GM12874 (cell line): ENCODE results near the gene APOBEC3B.
"Not testable (repeated sequence)": the region's sequence is repeated elsewhere in the genome, so short reads cannot be mapped to it uniquely, and the experiment has no call there.

Source experiments
- CTCF ChIP-seq: IDR thresholded peaks from 2 replicates; pipeline ENCODE4 v1.5.1; 2011; ENCODE audit warnings: low read depth, mild to moderate bottlenecking, control low read depth, low read length, moderate library complexity; ENCODE audit not compliant: insufficient read depth

APOBEC3B gene

GRCh38 chr22:39026509-39027150, 44.5 kb downstream of the APOBEC3B start:
- no peak for TF ChIP-seq CTCF

DNA sequence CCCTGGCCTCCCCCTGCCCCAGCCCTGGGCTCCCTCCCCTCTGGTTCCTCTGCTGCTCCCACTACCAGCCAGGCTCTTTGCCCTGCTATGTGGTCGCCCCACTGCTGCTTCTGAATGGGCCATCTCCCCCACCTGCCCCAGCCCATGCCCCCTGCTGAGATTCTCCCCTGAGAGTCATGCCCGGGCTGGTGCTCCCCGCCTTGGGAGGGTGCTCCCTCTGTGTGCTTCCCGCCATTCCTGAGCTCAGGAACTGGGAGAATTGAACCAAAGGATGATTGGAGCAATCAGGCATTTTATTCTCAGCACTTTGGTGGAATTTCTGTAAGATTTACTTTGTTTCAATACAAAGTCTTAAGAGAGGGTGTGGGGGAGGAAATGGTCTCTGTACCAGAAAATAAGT, 45.6 kb downstream of the APOBEC3B start:
- TF ChIP-seq CTCF, result no peak

- TF ChIP-seq CTCF, result no peak
Measured at GRCh38 chr22:39028281-39028680, 46.1 kb downstream of the APOBEC3B start.

- no peak for TF ChIP-seq CTCF
Measured at GRCh38 chr22:39029227-39029626, 47.1 kb downstream of the APOBEC3B start.

- no peak for TF ChIP-seq CTCF
Measured at GRCh38 chr22:39030705-39031104, 48.6 kb downstream of the APOBEC3B start.

DNA sequence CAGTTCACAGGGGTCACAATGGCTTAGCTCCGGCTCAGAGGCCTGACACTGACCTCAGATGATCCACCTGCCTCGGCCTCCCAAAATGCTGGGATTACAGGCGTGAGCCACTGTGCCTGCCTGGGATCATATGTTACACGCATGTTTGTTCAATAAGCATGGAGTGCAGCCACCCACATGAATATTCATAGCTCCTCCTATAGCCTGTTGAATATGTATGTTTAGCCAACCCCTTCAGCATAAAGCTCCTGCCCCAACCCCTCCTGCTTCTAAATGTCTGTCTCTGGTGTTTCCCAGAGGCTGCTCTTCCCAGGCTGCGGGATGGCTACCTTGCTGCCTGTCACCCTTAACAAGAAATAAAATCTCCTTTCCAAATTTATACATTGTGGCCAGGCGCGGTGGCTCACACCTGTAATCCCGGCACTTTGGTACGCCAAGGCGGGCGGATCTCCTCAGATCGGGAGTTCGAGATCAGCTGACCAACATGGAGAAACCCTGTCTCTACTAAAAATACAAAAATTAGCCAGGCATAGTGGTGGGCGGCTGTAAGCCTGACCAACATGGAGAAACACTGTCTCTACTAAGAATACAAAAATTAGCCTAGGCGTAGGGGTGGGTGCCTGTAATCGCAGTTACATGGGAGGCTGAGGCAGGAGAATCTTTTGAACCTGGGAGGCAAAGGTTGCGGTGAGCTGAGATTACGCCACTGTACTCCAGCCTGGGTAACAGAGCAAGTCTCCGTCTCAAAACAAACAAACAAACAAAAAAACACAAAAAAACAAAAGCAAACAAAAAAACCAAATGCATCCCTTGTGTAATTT, 57.4 kb downstream of the APOBEC3B start:
- no peak for TF ChIP-seq CTCF

- TF ChIP-seq CTCF, result not testable (repeated sequence)
Measured at GRCh38 chr22:39040538-39041296, 58.6 kb downstream of the APOBEC3B start, which contains the start of gene APOBEC3F. APOBEC3F (plus strand) TSS chr22:39040864; CDS start chr22:39040961, 97 bp downstream.
